HG03439 (cell line): ENCODE data around the gene PAPSS2.
"Not testable (repeated sequence)": the region's sequence is repeated elsewhere in the genome, so short reads cannot be mapped to it uniquely, and the experiment has no call there.

ENCODE experiments used
- ATAC-seq: cut with Tn5 transposase; IDR thresholded peaks from one replicate; pipeline ENCODE4 v1.9.1; 2021; ENCODE audit warnings: mild to moderate bottlenecking, moderate library complexity; ENCODE audit not compliant: unreplicated experiment

The PAPSS2 gene

DNA sequence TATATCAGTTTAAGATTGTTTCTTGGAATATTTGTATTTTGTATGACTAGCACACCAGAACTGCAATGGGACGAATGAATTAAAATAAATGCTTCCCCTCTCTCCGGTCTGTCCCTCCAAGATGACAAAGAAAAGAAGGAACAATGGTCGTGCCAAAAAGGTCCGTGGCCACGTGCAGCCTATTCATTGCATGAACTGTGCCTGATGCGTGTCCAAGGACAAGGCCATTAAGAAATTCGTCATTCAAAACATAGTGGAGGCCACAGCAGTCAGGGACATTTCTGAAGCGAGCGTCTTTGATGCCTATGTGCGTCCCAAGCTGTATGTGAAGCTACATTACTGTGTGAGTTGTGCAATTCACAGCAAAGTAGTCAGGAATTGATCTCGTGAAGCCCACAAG, 17.2 kb upstream of the PAPSS2 start:
- no peak for ATAC-seq

DNA sequence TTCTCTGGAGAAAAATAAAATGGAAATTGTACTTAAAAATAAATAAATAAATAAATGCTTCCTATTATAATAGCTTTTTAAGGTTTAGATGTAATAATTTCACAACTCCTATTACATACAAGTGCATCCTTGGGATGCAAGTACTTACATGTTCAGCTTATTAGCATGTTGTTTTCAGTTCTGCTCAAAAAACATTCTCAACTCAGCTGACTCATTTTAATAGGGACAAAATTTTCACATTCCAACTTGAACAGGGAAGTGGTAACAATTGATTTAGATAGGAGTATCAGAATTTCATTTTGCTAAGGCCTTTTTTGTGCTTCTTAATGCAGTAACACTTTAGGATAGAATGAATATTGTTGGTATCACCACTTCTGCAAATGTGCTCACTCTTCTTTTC, 16.7 kb upstream of the PAPSS2 start:
- no peak for ATAC-seq

DNA sequence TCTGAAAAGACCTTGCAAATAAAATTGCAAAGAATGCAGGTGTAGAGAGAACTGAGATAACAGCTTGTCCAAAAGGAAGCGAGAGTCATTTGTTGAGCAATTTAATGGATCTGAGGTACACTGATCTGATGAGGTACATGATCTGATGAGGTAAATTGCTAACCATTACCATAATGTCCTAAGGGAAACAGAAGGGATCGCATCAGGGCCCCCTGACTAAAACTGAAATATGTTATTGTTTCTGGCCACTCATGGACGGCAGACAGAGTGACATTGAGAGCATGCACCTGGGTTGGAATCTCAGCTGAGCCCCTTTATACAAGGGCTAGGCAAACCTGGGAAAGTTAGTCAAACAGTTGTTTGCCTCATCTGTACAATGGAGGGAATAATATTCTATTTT, 15.8 kb upstream of the PAPSS2 start:
- no peak for ATAC-seq

DNA sequence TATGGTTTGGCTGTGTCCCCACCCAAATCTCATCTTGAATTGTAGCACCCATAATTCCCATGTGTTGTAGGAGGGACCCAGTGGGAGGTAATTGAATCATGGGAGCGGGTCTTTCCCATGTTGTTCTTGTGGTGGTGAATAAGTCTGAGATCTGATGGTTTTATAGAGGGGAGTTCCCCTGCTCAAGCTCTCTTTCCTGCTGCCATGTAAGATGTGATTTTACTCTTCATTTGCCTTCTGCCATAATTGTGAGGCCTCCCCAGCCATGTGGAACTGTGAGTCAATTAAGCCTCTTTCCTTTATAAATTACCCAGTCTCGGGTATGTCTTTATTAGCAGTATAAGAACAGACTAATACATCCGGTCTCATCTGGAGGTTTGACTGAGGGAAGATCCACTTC, 15.2 kb upstream of the PAPSS2 start:
- not testable (repeated sequence) for ATAC-seq

DNA sequence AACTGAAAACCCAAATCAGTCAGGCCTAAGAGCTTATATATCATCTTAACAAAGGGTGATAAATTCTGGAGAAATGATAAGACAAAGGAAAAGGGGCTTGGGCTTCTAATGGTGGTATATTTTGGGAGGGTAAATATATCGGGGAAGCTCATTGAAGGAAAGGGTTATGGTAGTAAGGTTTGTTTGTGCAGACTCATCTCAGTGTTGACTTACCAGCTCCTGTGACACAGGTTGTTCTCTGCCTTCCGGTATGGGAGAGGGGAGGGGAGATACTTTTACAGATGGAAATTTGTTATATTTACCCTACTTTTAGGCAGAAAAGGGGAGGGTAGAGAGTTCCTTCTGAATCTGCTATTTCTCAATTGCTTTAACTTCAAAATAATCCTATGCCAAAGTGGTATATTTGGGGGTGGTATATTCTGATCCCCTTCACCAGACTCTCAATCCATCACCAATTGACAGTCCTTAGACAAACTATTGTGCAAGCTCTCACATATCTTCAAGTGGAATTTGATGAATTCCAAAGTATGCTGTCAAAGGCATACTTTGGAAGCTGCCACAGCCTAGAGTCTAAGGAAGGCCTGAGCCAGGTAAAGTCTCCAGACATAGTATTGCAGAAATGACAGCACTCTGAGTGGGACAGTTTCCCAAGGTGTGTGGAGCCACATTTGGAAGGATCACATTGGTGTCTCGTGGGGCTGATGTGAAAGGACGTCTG, 13.3 kb upstream of the PAPSS2 start:
- no peak for ATAC-seq

DNA sequence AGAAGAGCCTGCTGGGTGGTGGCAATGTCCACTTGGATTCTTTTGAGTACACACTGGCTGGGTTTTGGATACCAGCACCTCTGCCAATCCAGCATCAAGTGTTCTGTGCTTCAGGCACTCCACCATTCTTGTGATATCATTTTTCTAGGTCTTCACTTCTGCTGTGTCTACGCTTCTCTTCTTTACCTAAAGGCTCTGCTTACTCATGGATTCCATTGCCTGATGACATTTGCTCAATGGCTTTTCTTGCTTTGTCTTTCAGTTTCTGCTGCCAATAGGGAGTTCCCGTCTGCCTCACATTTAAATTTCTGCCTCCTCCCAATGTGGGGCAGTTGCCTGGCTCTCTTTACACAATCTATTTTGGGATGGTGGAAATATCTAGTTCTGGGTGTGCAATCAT, 12.7 kb upstream of the PAPSS2 start:
- ATAC-seq = no peak

DNA sequence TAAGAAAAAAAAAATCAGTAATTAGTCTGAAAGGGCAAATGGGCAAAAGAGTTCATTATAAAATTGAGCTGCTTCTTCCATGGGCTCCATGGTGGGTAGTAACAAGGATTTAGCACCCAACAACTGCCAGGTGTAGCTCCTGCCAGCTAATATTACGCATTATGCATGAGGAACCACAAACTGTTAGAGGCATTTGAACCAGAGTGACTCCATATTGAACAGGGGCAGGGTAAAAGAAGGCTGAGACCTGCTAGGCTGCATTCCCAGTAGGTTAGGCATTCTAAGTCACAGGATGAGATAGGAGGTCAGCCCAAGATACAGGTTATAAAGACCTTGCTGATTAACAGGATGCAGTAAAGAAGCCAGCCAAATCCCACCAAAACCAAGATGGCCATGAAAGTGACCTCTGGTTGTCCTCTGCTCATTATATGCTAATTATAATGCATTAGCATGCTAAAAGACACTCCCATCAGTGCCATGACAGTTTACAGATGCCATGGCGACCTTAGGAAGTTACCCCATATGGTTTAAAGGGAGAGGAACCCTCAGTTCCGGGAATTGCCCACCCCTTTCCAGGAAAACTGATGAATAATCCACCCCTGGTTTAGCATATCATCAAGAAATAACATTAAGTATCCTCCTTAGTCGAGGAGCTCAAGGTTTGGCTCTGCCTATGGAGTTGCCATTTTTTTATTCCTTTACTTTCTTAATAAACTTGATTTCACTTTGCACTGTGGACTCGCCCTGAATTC, 8.7 kb upstream of the PAPSS2 start:
- no peak for ATAC-seq

DNA sequence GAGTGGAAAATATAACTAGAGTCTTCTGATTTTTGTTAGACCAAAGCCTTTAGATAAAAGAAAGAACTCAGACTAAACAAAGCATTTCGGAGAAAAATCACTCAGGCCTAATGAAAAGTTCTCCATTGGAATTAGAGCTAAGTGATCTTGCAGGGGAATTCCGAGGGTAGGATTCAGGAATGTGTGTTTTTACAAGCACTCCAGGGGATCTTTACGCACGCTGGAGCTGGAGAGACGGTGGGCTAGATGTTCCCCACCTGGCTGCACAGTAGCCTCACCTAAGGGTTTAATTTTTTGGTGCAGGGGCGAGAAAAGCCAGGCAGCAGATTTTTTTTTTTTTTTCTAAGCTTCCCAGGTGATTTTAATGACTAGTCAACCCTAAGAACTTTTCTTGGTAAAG, 7.9 kb upstream of the PAPSS2 start:
- no peak for ATAC-seq

DNA sequence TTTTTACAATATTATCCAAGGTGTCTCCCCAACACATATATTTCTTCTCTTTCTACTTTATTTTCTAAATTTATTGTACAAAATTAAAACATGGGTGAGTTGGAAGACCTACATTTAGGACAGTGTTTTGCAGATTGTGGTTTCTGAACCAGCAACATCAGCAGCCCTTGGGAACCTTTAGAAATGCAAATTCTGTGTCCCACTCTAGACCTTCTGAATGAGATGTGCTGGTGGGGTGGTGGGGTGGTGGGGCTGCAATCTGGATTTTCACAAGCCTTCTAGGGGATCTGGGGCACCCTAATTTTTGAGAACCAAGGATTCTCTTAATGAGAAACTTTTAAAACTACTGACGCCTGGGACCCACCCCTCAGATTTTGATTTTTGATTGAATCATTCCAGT, 7.4 kb upstream of the PAPSS2 start:
- ATAC-seq = no peak

DNA sequence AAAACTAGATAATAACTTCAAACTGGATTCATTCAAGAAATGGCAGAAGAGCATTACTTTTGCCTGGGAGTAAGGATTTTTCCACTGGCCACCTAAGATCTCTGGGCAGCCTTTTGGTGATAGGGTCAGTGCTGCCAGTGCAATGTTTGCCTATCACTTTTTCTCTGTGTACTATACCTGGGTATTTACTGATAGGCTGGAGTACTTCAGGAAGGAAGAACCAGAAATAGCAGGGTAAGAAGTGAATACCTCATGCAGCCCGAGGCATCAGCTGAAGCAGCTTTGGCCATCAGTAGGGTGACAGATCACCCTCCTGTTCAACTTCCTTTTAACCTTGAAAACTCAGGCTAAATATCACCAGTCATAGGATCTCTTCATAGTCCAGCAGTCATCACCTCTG, 5.5 kb upstream of the PAPSS2 start:
- no peak for ATAC-seq

DNA sequence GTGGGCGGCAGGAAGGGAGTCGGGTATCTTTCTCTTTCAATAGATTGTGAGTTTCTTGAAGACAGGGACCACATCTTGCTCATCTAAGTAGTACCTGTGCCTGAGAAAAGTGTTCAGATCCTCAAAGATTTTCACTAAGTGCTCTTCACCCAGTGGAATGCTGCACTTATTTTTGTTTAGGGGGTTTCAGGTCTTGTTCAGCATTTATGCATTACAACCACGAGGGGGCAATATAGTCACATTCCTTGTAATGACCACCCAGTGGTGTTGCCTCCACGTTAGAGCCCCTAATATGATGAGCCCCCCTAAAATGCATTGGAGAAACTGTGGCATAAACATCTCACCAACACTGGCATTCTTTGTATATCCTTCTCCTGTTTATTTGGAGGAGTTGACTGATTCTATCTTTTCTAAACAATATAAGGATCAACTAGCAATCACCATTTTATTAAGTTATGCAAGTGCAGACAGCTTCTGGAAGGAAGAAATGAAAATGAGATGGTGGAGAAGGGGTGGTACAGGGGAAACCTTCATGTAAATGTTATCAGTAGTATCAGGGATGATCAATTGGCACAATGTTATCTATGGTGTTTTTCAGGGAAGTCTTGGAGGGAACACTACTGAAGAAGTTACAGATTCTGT, 3.1 kb upstream of the PAPSS2 start:
- no peak for ATAC-seq

DNA sequence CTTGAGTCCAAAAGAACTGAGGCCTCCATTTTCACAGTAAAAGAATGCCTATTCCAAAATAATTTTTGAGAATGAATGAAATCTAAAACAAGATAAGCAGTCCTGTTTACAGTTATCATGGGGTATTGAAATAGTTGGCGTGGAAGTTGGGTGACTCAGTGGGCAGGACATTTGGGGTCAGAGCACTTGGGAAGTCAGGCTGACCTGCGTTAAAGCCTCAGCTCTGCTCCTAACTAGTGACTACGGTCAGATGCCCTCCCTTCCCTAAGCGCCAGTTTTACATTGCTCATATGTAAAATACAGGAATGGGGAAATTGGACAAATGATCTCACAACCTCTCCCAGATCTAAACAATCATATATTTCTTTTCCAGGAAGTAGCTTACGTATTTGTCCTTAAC, 2.3 kb upstream of the PAPSS2 start:
- ATAC-seq = no peak

DNA sequence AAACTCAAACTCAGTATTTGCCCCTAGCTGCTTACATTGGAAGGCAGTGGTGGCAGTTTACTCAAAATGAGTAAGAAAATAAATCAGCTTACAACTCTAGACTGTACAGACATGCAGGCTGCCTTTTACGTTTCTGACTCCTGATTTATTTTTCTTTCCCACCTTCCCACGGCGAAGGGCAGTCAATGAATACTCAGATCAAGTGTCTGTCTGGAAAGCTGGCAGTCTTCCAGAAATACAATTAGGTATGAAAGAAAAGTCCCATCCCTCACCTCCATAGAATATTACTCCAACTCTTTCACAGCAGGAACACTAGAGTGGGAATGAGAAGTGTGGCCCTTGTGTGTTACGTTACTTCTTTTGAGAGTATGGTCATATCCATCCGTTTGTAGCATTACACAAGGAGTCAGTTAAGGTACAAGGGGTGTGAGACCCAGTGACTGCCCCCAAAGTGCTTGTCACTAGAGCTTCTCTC, 1.3 kb upstream of the PAPSS2 start:
- ATAC-seq = no peak

DNA sequence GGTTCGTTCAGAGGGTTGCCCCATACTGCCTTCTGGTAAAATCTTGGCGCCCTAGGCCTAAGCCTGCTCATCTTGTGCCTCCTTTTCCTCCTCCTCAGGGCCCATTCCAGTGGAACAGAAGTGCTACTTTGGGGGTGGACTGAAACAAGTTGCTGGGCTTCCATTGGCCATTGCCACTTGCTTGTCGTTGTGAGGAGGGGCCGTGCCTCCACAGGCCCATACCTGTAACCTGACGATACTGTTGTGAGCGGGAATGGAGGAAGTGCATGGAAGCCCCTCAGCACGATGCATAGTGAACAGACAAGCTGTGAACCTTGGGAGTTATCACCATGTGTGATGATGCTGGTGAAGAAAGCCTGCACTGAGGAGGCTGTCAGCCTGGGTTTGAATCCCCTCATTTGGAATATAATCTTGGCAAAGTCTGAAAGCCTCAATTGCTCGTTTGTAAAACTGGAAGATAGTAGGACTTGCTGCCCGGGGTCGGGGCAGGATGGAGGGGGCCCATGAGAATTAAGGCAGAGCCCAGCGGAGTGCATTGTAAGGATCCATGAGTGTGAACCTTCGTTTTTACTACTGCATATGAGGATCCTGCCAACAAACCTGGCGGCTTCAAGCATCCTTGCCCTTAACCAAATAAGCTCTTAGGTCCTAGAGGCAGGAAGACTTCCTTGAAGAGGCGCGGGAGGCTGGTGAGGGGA, 671 bp upstream of the PAPSS2 start:
- no peak for ATAC-seq

DNA sequence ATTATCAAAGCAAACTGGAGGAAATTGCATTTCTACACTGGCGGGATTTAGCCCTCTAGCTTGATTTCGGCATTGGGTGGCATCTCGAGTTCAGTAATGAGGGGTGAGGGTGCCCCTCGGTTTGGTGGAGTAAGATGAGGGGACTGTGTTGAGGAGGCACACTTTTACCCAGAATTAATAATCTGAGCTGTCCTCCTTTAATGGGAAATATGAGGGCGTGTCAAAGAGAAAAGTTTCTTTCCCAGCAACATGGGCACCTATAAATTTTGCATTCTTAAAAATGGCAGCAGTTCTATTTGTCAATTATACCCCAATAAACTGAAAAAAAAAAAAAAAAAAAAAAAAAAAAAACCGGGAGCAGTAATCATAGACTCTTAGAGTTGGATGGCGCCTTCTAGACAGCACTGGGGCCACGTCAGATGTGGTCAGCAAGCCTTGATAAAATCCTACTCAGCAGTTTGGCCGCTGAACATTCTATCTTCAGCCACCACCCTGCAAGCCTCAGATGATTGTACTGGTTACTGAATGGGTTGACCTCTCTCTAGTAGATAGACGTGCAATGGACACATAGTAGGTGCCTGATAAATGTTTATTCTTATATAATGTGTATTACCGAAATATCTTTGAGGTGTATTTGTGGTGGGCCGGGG, 931 bp downstream of the PAPSS2 start:
- ATAC-seq = no peak

DNA sequence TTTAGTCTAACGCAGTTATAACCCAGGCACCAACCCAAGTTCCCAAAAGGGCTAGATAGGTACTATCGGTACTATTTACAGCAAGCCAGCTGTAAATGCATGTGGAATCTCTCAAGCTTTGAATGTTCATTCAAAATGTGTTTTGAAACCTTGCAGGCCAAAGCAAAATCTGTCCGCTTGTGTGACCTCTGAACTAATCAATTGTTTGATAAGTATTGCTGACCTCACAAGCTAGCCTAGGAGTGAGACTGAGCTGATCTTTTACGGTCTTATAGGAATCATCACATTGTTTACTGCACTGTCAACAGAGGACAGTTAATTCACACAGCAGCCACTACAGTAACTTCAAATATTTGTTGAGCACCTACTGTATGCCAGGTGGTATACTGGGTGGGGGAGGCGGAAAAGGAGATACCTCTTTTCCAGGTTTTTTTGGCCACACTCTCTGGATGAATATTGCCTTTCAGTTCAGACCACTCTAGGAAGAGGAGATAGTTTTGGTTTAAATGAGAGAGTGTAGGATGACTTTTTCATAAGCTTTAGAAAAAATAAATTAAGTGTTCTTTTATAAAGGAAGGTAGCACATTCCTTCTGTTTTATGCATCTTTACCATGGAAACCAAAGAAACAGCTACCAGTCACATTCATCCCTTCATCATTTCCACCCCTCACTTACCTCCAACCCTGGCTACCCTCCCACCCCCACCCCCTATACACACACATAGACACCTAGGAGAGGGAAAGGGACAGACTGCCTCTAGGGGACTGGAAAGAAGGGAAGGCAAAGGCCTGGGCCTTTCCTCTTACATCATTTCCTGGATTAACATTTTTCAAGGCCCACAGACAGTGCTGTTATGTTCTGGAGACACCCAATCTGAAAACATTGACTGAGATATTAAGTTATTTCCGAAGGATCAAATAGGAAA, 2.4 kb downstream of the PAPSS2 start:
- ATAC-seq = no peak

DNA sequence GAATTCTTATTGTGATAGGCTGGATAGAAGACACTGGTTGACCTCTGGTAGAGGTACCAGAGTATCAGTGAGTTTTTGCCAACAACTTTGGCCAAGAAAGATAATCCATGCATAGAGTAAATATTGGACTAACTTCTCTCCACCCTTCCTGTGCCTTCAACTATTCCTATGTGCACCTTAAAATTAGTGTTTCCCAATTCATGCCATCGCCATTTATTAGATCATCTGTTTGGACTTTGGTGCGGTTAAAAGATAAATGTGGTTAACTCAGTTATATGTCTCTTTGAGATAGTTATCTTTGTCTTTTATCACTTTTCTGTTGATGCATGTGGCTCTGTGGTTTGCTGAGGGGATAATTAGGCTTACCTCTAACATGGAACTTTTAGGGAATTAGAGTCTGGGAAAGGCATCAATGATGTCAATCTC, 4.6 kb downstream of the PAPSS2 start:
- no peak for ATAC-seq

DNA sequence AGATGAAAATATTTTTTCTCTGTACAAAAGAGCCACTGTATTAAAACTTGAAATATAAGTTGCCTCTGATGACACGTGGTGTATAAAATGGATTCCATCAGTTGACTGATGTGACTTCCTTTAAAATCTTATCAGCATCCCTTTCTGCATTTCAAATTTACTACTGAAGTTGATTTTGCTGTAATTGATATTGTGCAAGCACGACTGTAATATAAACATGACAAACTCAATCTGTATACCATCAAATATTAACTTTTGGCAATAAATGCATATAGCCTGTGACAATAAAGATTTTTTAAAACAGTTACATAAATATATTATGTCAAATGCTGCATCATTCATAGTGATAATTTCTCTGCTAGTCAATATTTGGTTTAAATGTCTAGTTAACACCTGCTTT, 7.8 kb downstream of the PAPSS2 start:
- no peak for ATAC-seq

DNA sequence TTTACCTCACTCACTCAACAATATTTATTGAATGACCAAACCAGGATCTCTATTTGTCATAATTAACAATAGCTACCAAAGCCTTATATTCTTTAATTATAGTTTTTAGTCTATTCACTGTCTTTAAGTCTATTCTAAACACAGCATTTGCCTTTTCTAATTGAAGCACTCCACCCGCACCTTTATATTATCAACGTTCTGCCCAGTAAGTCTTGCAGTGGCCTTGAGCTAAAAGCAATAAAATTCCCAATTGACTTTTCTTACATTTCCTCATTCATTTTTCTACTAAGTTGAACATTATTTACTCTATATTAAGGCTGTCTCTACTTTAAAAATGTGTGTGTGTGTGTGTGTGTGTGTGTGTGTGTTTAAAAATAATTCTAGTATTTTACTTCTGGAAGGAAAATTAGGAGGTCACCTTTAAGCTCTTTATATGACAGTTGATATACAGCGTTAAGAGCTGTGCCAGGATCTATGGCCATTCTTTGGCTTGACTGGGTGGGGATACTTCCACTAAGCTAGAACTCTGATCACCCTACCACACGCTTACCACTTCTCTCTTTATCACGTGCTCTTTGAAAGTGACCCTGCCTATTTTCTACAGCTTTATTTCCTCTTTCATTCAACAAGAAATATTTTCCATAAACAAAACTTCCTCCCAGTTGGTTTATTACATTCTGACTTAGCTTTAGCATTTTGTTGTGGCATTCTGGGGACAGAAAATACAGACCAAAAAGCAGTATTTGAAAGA, 8.8 kb downstream of the PAPSS2 start:
- no peak for ATAC-seq
